GM12891 (cell line): ENCODE measurements around the gene SRP68.

Source experiments
- POLR2A ChIP-seq: IDR thresholded peaks from 2 replicates; pipeline ENCODE4 v1.6.1; 2011; ENCODE audit warnings: low read depth, low read length, control low read depth
- POLR2AphosphoS5 ChIP-seq: IDR thresholded peaks from 2 replicates; pipeline ENCODE4 v1.6.1; 2011; ENCODE audit warnings: low read depth, low read length, control low read depth
- POU2F2 ChIP-seq: IDR thresholded peaks from 2 replicates; pipeline ENCODE4 v1.6.1; 2011; ENCODE audit warnings: low read depth, mild to moderate bottlenecking, control low read depth, low read length, moderate library complexity

- TF ChIP-seq POLR2A (no peak), POU2F2 (no peak), POLR2AphosphoS5 (no peak)
Observed at GRCh38 chr17:76091526-76092286, 19.4 kb upstream of the SRP68 start.
